Right kidney (tissue), 1 donor: Measurements from ENCODE around the gene NCKAP5.

ENCODE experiments used
- DNase-seq: peaks from one replicate; pipeline ENCODE4 v3.0.0-alpha.2; 2016

Gene NCKAP5

GRCh38 chr2:133198678-133199077, 369.6 kb downstream of the NCKAP5 start:
- DNase-seq: no peak

- DNase-seq: no peak
Observed at GRCh38 chr2:133197156-133197555, 371.1 kb downstream of the NCKAP5 start.

- DNase-seq: no peak
Observed at GRCh38 chr2:133194777-133195335, 373.4 kb downstream of the NCKAP5 start.

GRCh38 chr2:133194362-133194655, 374.0 kb downstream of the NCKAP5 start:
- no peak for DNase-seq

- no peak for DNase-seq
Observed at GRCh38 chr2:133193544-133194361, 374.5 kb downstream of the NCKAP5 start.

GRCh38 chr2:133192028-133192427, 376.2 kb downstream of the NCKAP5 start:
- DNase-seq: no peak

GRCh38 chr2:133177196-133177595, 391.1 kb downstream of the NCKAP5 start:
- DNase-seq: no peak

GRCh38 chr2:133175926-133176325, 392.3 kb downstream of the NCKAP5 start:
- no peak for DNase-seq

- DNase-seq: no peak
Observed at GRCh38 chr2:133173224-133173623, 395.0 kb downstream of the NCKAP5 start.

- DNase-seq: peak; percentile 37
Observed at GRCh38 chr2:133171393-133172004, 396.8 kb downstream of the NCKAP5 start.

GRCh38 chr2:133169274-133169912, 398.9 kb downstream of the NCKAP5 start:
- no peak for DNase-seq

GRCh38 chr2:133167990-133168389, 400.3 kb downstream of the NCKAP5 start:
- no peak for DNase-seq

- DNase-seq: no peak
Observed at GRCh38 chr2:133167223-133167622, 401.0 kb downstream of the NCKAP5 start.

- DNase-seq: no peak
Observed at GRCh38 chr2:133166031-133166430, 402.2 kb downstream of the NCKAP5 start.

- DNase-seq: no peak
Observed at GRCh38 chr2:133163111-133163510, 405.2 kb downstream of the NCKAP5 start.

GRCh38 chr2:133158442-133158841, 409.8 kb downstream of the NCKAP5 start:
- no peak for DNase-seq

- no peak for DNase-seq
Observed at GRCh38 chr2:133158024-133158423, 410.2 kb downstream of the NCKAP5 start.

- DNase-seq: no peak
Observed at GRCh38 chr2:133157141-133157540, 411.1 kb downstream of the NCKAP5 start.

GRCh38 chr2:133152801-133153200, 415.5 kb downstream of the NCKAP5 start:
- no peak for DNase-seq

GRCh38 chr2:133148187-133148586, 420.1 kb downstream of the NCKAP5 start:
- DNase-seq: no peak

- DNase-seq: no peak
Observed at GRCh38 chr2:133146893-133147292, 421.4 kb downstream of the NCKAP5 start.

GRCh38 chr2:133143645-133144044, 424.6 kb downstream of the NCKAP5 start:
- DNase-seq: no peak

- DNase-seq: no peak
Observed at GRCh38 chr2:133142087-133142486, 426.2 kb downstream of the NCKAP5 start.
